ENCODE measurements around the gene TOB2. TPM values are rescaled to one million over a fixed set of nuclear protein-coding genes. Genes with fewer than 3 reads are reported as not detected.
"Not testable (repeated sequence)": the region's sequence is repeated elsewhere in the genome, so short reads cannot be mapped to it uniquely, and the experiment has no call there.

TOB2 gene
- total RNA-seq, 2 donors from 2014 or later: 36.8 to 37.0 TPM

GRCh38 chr22:41470886-41471285 is 24.3 kb upstream of the TOB2 start:
- intact Hi-C loops (cut with DNase I): no loop called here
- DNase-seq (ENCODE audit: low spot score): no peak

- no peak for DNase-seq (ENCODE audit: low spot score)
- intact Hi-C loops (cut with DNase I): no loop called here
Observed at GRCh38 chr22:41469218-41469851, 22.7 kb upstream of the TOB2 start.

- intact Hi-C loops (cut with DNase I): no loop called here
- DNase-seq (ENCODE audit: low spot score): peak; percentile 99
Observed at GRCh38 chr22:41468381-41469217, 22.0 kb upstream of the TOB2 start, which contains the start of the genes ACO2 and PHF5A. Gene ACO2, plus strand, starts transcription at chr22:41469117. Its CDS starts 30 bp downstream, at chr22:41469147. Gene PHF5A, minus strand, starts transcription at chr22:41468692. Its CDS starts 39 bp downstream, at chr22:41468653.

- intact Hi-C loops (cut with DNase I): no loop called here
Observed at GRCh38 chr22:41461901-41462300, 15.3 kb upstream of the TOB2 start.

GRCh38 chr22:41460071-41460470 is 13.5 kb upstream of the TOB2 start:
- intact Hi-C loops (cut with DNase I); DNase-seq (ENCODE audit: low spot score): not testable (repeated sequence)

More at GRCh38 chr22:41461901-41462300, 15.3 kb upstream of the TOB2 start:
- no peak for DNase-seq (ENCODE audit: low spot score)

GRCh38 chr22:41459431-41459830 is 12.8 kb upstream of the TOB2 start:
- no peak for DNase-seq (ENCODE audit: low spot score)
- intact Hi-C loops (cut with DNase I): no loop called here

- intact Hi-C loops (cut with DNase I): no loop called here
- DNase-seq (ENCODE audit: low spot score): no peak
Observed at GRCh38 chr22:41458161-41458728, 11.6 kb upstream of the TOB2 start.

- intact Hi-C loops (cut with DNase I): no loop called here
- DNase-seq (ENCODE audit: low spot score): peak; percentile 98
Observed at GRCh38 chr22:41448189-41448808, 1.7 kb upstream of the TOB2 start.

- DNase-seq (ENCODE audit: low spot score): peak; percentile 90
- intact Hi-C loops (cut with DNase I): no loop called here
Observed at GRCh38 chr22:41447435-41448188, 1.0 kb upstream of the TOB2 start.

- DNase-seq (ENCODE audit: low spot score): peak; percentile 82
Observed at GRCh38 chr22:41446057-41446501, 522 bp downstream of the TOB2 start.

GRCh38 chr22:41445129-41446056 is 1.2 kb downstream of the TOB2 start:
- DNase-seq (ENCODE audit: low spot score): no peak
- intact Hi-C loops (cut with DNase I): no loop called here

More at GRCh38 chr22:41446057-41446501, 522 bp downstream of the TOB2 start:
- intact Hi-C loops (cut with DNase I): no loop called here

- peak; percentile 96 for DNase-seq (ENCODE audit: low spot score)
- intact Hi-C loops (cut with DNase I): no loop called here
Observed at GRCh38 chr22:41444360-41445128, 2.1 kb downstream of the TOB2 start.

- no peak for DNase-seq (ENCODE audit: low spot score)
- intact Hi-C loops (cut with DNase I): no loop called here
Observed at GRCh38 chr22:41442240-41442792, 4.3 kb downstream of the TOB2 start.

GRCh38 chr22:41440511-41440910 is 6.1 kb downstream of the TOB2 start:
- intact Hi-C loops (cut with DNase I); DNase-seq (ENCODE audit: low spot score): not testable (repeated sequence)

- DNase-seq (ENCODE audit: low spot score): no peak
- intact Hi-C loops (cut with DNase I): no loop called here
Observed at GRCh38 chr22:41437198-41437597, 9.4 kb downstream of the TOB2 start.

- DNase-seq (ENCODE audit: low spot score): no peak
- intact Hi-C loops (cut with DNase I): no loop called here
Observed at GRCh38 chr22:41436322-41437113, 10.1 kb downstream of the TOB2 start.

Measured in posterior vena cava (tissue), 2 donors.